HFFc6 (cell line): ENCODE data around the gene CAPN5. TPM values are rescaled to one million over a fixed set of nuclear protein-coding genes. Genes with fewer than 3 reads are reported as not detected.

Experiments
- DNase-seq: peaks from one replicate; pipeline ENCODE4 v3.0.0-alpha.2; 2018
- H3K27ac Mint-ChIP-seq: 2 replicates; pipeline ENCODE4 v1.8.0; 2020; ENCODE audit warnings: mild to moderate bottlenecking, mixed read lengths
- H3K27me3 Mint-ChIP-seq: 2 replicates; pipeline ENCODE4 v1.8.0; 2021; ENCODE audit warnings: mild to moderate bottlenecking, moderate library complexity, mixed read lengths; ENCODE audit not compliant: insufficient read depth
- H3K36me3 Mint-ChIP-seq: 2 replicates; pipeline ENCODE4 v1.8.0; 2021; ENCODE audit warnings: low read depth, mixed read lengths
- H3K4me1 Mint-ChIP-seq: 2 replicates; pipeline ENCODE4 v1.8.0; 2020; ENCODE audit warnings: low read depth, mixed read lengths
- H3K4me3 Mint-ChIP-seq: 2 replicates; pipeline ENCODE4 v1.8.0; 2020; ENCODE audit warnings: mild to moderate bottlenecking, moderate library complexity, mixed read lengths
- H3K9me3 Mint-ChIP-seq: 2 replicates; pipeline ENCODE4 v1.8.0; 2020; ENCODE audit warnings: mild to moderate bottlenecking, mixed read lengths
- CTCF ChIP-seq: fragments of 200-600 bp; sonication (generic); IDR thresholded peaks from 2 replicates; pipeline ENCODE4 v1.5.0; 2021; ENCODE audit warnings: antibody characterized with exemption, mild to moderate bottlenecking
- total RNA-seq, 6 experiments: library from RNA; stranded (reverse); fragmentation: NEBNext Ultra II Directional; extraction: Animal tissue kit (Norgen Biotek cat#: 25700); gene quantifications; 2 replicates in 1 of 6; 3 replicates in 5 of 6; pipeline ENCODE4 v1.2.3, GENCODE V29; 2021

CAPN5 gene
- total RNA-seq, 6 experiments from 2014 or later: 20.7 to 32.7 (median 29.0) TPM

DNA sequence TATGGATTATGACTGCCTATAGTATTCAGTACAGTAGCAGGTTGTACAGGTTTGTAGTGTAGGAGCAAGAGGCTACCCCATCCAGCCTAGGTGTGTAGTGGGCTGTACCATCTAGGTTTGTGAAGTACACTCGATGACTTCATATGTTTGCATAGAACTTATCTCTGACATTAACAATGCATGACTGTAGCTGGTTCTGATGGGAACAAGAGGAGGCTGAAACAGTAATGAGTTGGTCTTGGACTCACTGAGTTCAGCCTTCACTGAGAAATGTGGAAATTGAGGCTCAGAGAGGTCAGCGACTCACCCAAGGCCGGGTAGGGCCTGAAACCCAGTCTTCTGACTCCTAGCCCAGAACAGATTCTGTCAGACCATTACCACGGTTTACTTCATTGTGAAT, 74.3 kb downstream of the CAPN5 start:
- TF ChIP-seq CTCF: no peak
- H3K4me3 Mint-ChIP-seq: no peak overlapping the region
- H3K36me3 Mint-ChIP-seq: no peaks in the 10 kb centered on the region
- H3K9me3 Mint-ChIP-seq: no peaks in the 10 kb centered on the region
- H3K27ac Mint-ChIP-seq: no peak overlapping the region
- DNase-seq: peak; percentile 62
- H3K27me3 Mint-ChIP-seq: peaks cover 4% of the 10 kb centered on the region
- peaks cover 29% of the 10 kb centered on the region for H3K4me1 Mint-ChIP-seq

GRCh38 chr11:77141475-77141874, 74.7 kb downstream of the CAPN5 start:
- H3K4me3 Mint-ChIP-seq: no peak overlapping the region
- H3K36me3 Mint-ChIP-seq: no peaks in the 10 kb centered on the region
- H3K9me3 Mint-ChIP-seq: no peaks in the 10 kb centered on the region
- DNase-seq: no peak
- no peak overlapping the region for H3K27ac Mint-ChIP-seq
- no peak for TF ChIP-seq CTCF
- H3K27me3 Mint-ChIP-seq: peaks cover 7% of the 10 kb centered on the region
- peaks cover 25% of the 10 kb centered on the region for H3K4me1 Mint-ChIP-seq

DNA sequence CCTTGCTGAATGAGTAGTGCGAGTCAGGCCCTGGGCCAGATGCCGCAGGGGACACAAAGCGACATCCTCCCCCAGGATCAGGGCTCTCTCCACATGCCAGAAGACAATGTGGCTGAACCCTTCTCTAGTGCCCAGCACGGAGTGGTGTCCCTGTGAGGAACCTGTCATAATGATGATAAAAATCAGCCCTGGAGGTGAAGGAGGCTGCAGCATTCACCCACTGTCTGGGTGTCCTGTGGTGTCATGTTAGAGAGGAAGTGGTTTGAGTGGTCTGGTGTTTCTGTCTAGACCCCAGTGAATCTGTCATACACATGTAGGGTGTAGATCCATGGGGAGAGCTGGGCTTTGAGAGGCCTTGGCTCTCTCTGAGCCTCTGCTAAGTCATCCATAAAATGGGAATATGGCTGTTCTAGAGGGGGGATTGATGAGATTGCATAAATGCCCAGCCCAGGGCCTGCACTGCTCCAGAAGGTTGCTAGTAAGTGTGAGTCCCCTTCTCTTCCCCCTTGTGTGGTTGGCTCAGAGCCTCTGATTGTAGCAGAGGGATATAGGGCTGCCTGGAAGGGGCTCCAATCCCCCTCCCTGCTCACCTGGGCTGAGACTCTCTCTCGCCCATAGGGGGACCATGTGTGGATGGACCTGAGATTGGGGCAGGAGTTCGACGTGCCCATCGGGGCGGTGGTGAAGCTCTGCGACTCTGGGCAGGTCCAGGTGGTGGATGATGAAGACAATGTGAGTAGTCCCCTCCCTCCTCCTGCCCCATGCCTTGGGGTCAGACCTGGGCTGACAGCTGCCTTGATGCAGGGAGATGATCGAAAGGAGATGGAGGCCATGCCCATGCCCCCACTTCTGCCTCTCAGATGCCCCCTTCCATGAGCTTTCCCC, 75.6 kb downstream of the CAPN5 start:
- peaks cover 11% of the 10 kb centered on the region for H3K27me3 Mint-ChIP-seq
- no peak overlapping the region for H3K4me3 Mint-ChIP-seq
- no peak overlapping the region for H3K27ac Mint-ChIP-seq
- TF ChIP-seq CTCF: no peak
- DNase-seq: no peak
- peaks cover 19% of the 10 kb centered on the region for H3K4me1 Mint-ChIP-seq
- H3K36me3 Mint-ChIP-seq: no peaks in the 10 kb centered on the region
- no peaks in the 10 kb centered on the region for H3K9me3 Mint-ChIP-seq

- DNase-seq: no peak
- H3K27me3 Mint-ChIP-seq: peaks cover 14% of the 10 kb centered on the region
- no peak overlapping the region for H3K27ac Mint-ChIP-seq
- peaks cover 19% of the 10 kb centered on the region for H3K4me1 Mint-ChIP-seq
- no peak overlapping the region for H3K4me3 Mint-ChIP-seq
- TF ChIP-seq CTCF: no peak
- H3K9me3 Mint-ChIP-seq: no peaks in the 10 kb centered on the region
- no peaks in the 10 kb centered on the region for H3K36me3 Mint-ChIP-seq
Observed at GRCh38 chr11:77143405-77144020, 76.7 kb downstream of the CAPN5 start.

DNA sequence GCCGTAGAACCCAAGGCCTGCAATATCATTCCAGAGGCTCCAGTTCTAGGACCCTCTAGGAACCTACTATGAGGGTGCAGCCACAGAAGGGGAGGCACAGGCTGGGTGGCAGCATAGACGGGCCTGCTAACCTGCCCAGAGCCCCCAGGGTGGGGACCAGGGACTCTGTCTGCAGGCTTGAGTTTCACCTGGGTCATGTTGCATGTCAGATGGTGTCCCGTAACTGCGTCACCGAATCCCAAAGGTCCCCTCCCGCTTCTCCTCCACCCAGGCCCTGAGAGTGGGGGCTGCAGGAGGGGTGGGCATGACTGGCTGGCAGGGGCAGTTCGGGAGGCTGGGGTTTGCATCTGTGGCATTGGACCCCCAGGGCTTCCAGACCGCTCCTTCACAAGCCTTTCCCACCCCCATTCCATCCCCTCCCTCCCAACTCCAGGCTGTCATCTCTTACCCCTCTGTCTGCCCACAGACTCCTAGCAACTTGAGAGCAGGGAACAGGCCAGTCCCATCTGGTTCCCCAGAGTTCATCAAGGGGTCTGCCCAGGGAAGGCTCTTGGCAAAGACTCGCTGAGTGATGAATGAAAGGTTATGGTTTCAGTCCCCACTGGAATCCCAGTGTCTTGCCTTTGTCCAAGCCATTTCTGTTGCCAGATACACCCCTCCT, 77.6 kb downstream of the CAPN5 start:
- TF ChIP-seq CTCF: no peak
- Mint-ChIP-seq H3K27ac (no peak overlapping the region), H3K9me3 (no peaks in the 10 kb centered on the region), H3K4me1 (peaks cover 19% of the 10 kb centered on the region), H3K27me3 (peaks cover 14% of the 10 kb centered on the region), H3K36me3 (no peaks in the 10 kb centered on the region), H3K4me3 (no peak overlapping the region)
- DNase-seq: no peak
